HEK293 (cell line): ENCODE measurements around the gene UXS1.
"Not testable (repeated sequence)": the region's sequence is repeated elsewhere in the genome, so short reads cannot be mapped to it uniquely, and the experiment has no call there.

Experiments used
- CTCF ChIA-PET: fragments of 350-600 bp; formaldehyde crosslinking; extraction: SDS; loops from one replicate; lab custom pipeline; 2021; ENCODE audit warnings: antibody characterized with exemption; lab: Yijun Ruan, JAX
- POLR2A ChIA-PET: fragments of 300-600 bp; formaldehyde crosslinking; extraction: SDS; loops from one replicate; lab custom pipeline; 2020; ENCODE audit warnings: antibody characterized with exemption, inconsistent platforms; lab: Yijun Ruan, JAX
- H3K27ac ChIP-seq: fragments of 200-500 bp; sonication (Bioruptor generic); 2 replicates; pipeline ENCODE4 v1.5.1; 2014; ENCODE audit warnings: low read depth, low read length, control low read depth, inconsistent platforms; ENCODE audit errors: extremely low read depth
- H3K36me3 ChIP-seq, 2 experiments: fragments of 200-500 bp in 1 of 2; sonication (Bioruptor generic) in 1 of 2; 1 replicate in 1 of 2; 2 replicates in 1 of 2; pipeline ENCODE4 v1.5.1; 2014 to 2017; ENCODE audit warnings: inconsistent platforms in 2 of 2, low read length in 2 of 2; ENCODE audit not compliant: control insufficient read depth in 2 of 2, insufficient read depth in 1 of 2
- H3K4me1 ChIP-seq: fragments of 200-500 bp; sonication (Bioruptor generic); 2 replicates; pipeline ENCODE4 v1.5.1; 2014; ENCODE audit warnings: mild to moderate bottlenecking, low read length, inconsistent platforms; ENCODE audit not compliant: control insufficient read depth, insufficient read depth
- H3K4me3 ChIP-seq: 2 replicates; pipeline ENCODE4 v1.5.1; 2011; ENCODE audit warnings: low read depth, mild to moderate bottlenecking, control low read depth, low read length, moderate library complexity
- H3K9me3 ChIP-seq: fragments of 200-500 bp; sonication (Bioruptor generic); 2 replicates; pipeline ENCODE4 v1.5.1; 2014; ENCODE audit warnings: low read depth, low read length, inconsistent platforms; ENCODE audit not compliant: control insufficient read depth, insufficient read depth
- HOXD13 ChIP-seq: sonication (generic); formaldehyde crosslinking; IDR thresholded peaks from 2 replicates; pipeline ENCODE4 v1.8.0; 2022; ENCODE audit warnings: missing genetic modification reagents, borderline replicate concordance
- MEIS1 ChIP-seq: sonication (generic); formaldehyde crosslinking; IDR thresholded peaks from 2 replicates; pipeline ENCODE4 v1.8.1; 2022; ENCODE audit warnings: missing genetic modification reagents, mild to moderate bottlenecking, borderline replicate concordance
- PRDM1 ChIP-seq: fragments of 450-650 bp; formaldehyde crosslinking; IDR thresholded peaks from 2 replicates; pipeline ENCODE4; 2016; ENCODE audit warnings: missing biosample characterization, missing genetic modification characterization
- PRDM6 ChIP-seq: fragments of 450-650 bp; formaldehyde crosslinking; IDR thresholded peaks from 2 replicates; pipeline ENCODE4 v1.5.1; 2017; ENCODE audit warnings: missing biosample characterization, missing genetic modification characterization
- SP3 ChIP-seq: fragments of 450-650 bp; formaldehyde crosslinking; IDR thresholded peaks from 2 replicates; pipeline ENCODE4 v1.5.1; 2016; ENCODE audit warnings: missing biosample characterization, missing genetic modification characterization
- TSHZ1 ChIP-seq: fragments of 450-650 bp; formaldehyde crosslinking; IDR thresholded peaks from 2 replicates; pipeline ENCODE4 v1.5.1; 2016; ENCODE audit warnings: missing biosample characterization, missing genetic modification characterization, borderline replicate concordance
- YY2 ChIP-seq: fragments of 450-650 bp; formaldehyde crosslinking; IDR thresholded peaks from 2 replicates; pipeline ENCODE4 v1.5.1; 2016; ENCODE audit warnings: missing biosample characterization, missing genetic modification characterization
- ZBTB20 ChIP-seq: fragments of 450-650 bp; formaldehyde crosslinking; IDR thresholded peaks from 2 replicates; pipeline ENCODE4 v1.5.1; 2016; ENCODE audit warnings: missing biosample characterization, missing genetic modification characterization
- ZFHX2 ChIP-seq: fragments of 450-650 bp; formaldehyde crosslinking; conservative IDR thresholded peaks from 2 replicates; pipeline ENCODE4 v1.5.1; 2016; ENCODE audit warnings: missing biosample characterization, missing genetic modification characterization
- ZNF211 ChIP-seq: fragments of 450-650 bp; formaldehyde crosslinking; IDR thresholded peaks from 2 replicates; pipeline ENCODE4 v1.5.1; 2016; ENCODE audit warnings: low read depth, missing biosample characterization, missing genetic modification characterization
- ZNF341 ChIP-seq: fragments of 450-650 bp; formaldehyde crosslinking; IDR thresholded peaks from 2 replicates; pipeline ENCODE4; 2016; ENCODE audit warnings: low read depth, missing biosample characterization, missing genetic modification characterization
- ZNF350 ChIP-seq: fragments of 450-650 bp; formaldehyde crosslinking; IDR thresholded peaks from 2 replicates; pipeline ENCODE4 v1.5.0; 2017; ENCODE audit warnings: missing biosample characterization, mild to moderate bottlenecking, missing genetic modification characterization
- ZNF362 ChIP-seq: fragments of 450-650 bp; formaldehyde crosslinking; IDR thresholded peaks from 2 replicates; pipeline ENCODE4 v1.5.1; 2016; ENCODE audit warnings: missing biosample characterization, missing genetic modification characterization
- ZNF449 ChIP-seq: fragments of 450-650 bp; formaldehyde crosslinking; IDR thresholded peaks from 2 replicates; pipeline ENCODE4 v1.5.1; 2017; ENCODE audit warnings: missing biosample characterization, mild to moderate bottlenecking, missing genetic modification characterization, moderate library complexity
- ZNF488 ChIP-seq: fragments of 450-650 bp; formaldehyde crosslinking; IDR thresholded peaks from 2 replicates; pipeline ENCODE4 v1.5.1; 2016; ENCODE audit warnings: missing biosample characterization, missing genetic modification characterization
- ZNF501 ChIP-seq: fragments of 450-650 bp; formaldehyde crosslinking; IDR thresholded peaks from 2 replicates; pipeline ENCODE4 v1.5.1; 2016; ENCODE audit warnings: missing biosample characterization, missing genetic modification characterization
- ZNF560 ChIP-seq: fragments of 450-650 bp; formaldehyde crosslinking; IDR thresholded peaks from 2 replicates; pipeline ENCODE4 v1.5.1; 2017; ENCODE audit warnings: missing biosample characterization, missing genetic modification characterization, borderline replicate concordance
- ZNF670 ChIP-seq: fragments of 450-650 bp; formaldehyde crosslinking; IDR thresholded peaks from 2 replicates; pipeline ENCODE4 v1.5.1; 2016; ENCODE audit warnings: missing biosample characterization, missing genetic modification characterization, low read depth
- ZNF777 ChIP-seq: fragments of 450-650 bp; formaldehyde crosslinking; IDR thresholded peaks from 2 replicates; pipeline ENCODE4 v1.5.1; 2017; ENCODE audit warnings: missing biosample characterization, missing genetic modification characterization, borderline replicate concordance
- ZSCAN5A ChIP-seq: fragments of 450-650 bp; formaldehyde crosslinking; IDR thresholded peaks from 2 replicates; pipeline ENCODE4 v1.5.1; 2016; ENCODE audit warnings: missing biosample characterization, missing genetic modification characterization

Gene UXS1

GRCh38 chr2:106223347-106223746 lies 29.2 kb upstream of the UXS1 start:
- H3K27ac ChIP-seq = no peak overlapping the region
- POLR2A ChIA-PET = no interaction called here
- no peak overlapping the region for H3K4me3 ChIP-seq
- TF ChIP-seq ZSCAN5A (tag by site-specific recombination) (no peak), HOXD13 (no peak), ZNF211 (tag by site-specific recombination) (no peak), ZNF362 (no peak), PRDM1 (tag by site-specific recombination) (no peak), PRDM6 (tag by site-specific recombination) (no peak), ZNF777 (tag by site-specific recombination) (no peak), ZFHX2 (tag by site-specific recombination) (no peak), ZNF560 (tag by site-specific recombination) (no peak), ZNF670 (tag by site-specific recombination) (no peak)
- H3K36me3 ChIP-seq = no peaks in the 10 kb centered on the region
- H3K9me3 ChIP-seq = no peaks in the 10 kb centered on the region
- no peaks in the 10 kb centered on the region for H3K4me1 ChIP-seq
- CTCF ChIA-PET = no interaction called here

- H3K4me3 ChIP-seq = not testable (repeated sequence)
Observed at GRCh38 chr2:106222057-106222456, 28.0 kb upstream of the UXS1 start.

GRCh38 chr2:106219813-106220212 lies 25.7 kb upstream of the UXS1 start:
- POLR2A ChIA-PET = no interaction called here
- Histone ChIP-seq H3K4me1 (no peaks in the 10 kb centered on the region), H3K27ac (no peak overlapping the region), H3K4me3 (no peak overlapping the region), H3K36me3 (no peaks in the 10 kb centered on the region), H3K9me3 (no peaks in the 10 kb centered on the region)
- CTCF ChIA-PET = interaction anchor here (0.6 kb wide), 1 partner anchor 455 kb away, joined by 6 read pairs; no protein-coding TSS in a partner anchor
- TF ChIP-seq ZNF501 (tag by site-specific recombination) (no peak), YY2 (tag by site-specific recombination) (no peak), SP3 (tag by site-specific recombination) (no peak), ZNF350 (tag by site-specific recombination) (no peak), ZNF488 (no peak), ZBTB20 (tag by site-specific recombination) (no peak), ZNF449 (tag by site-specific recombination) (no peak), MEIS1 (CRISPR knock-in tag) (no peak), TSHZ1 (tag by site-specific recombination) (no peak), ZNF341 (tag by site-specific recombination) (no peak), ZSCAN5A (tag by site-specific recombination) (no peak)

More at GRCh38 chr2:106222057-106222456, 28.0 kb upstream of the UXS1 start:
- CTCF ChIA-PET, H3K36me3 ChIP-seq, H3K4me1 ChIP-seq, H3K27ac ChIP-seq, H3K9me3 ChIP-seq, POLR2A ChIA-PET: not testable (repeated sequence)
